ENCODE results near the gene OPALIN. TPM values are rescaled to one million over a fixed set of nuclear protein-coding genes. Genes with fewer than 3 reads are reported as not detected.

OPALIN gene
- polyA plus RNA-seq, 1 donor from 2014 or later, result not detected

- no peaks in the 10 kb centered on the region for H4K20me1 ChIP-seq (ENCODE audit: insufficient read depth)
- no peaks in the 10 kb centered on the region for H3K27me3 ChIP-seq (ENCODE audit: insufficient read depth, low read depth, low read length)
- H3K36me3 ChIP-seq (ENCODE audit: insufficient read depth, low read length), result no peaks in the 10 kb centered on the region
- TF ChIP-seq CTCF (IDR thresholded peaks at IDR 0.05; ENCODE audit: poor library complexity, severe bottlenecking) (no peak), REST (IDR thresholded peaks at IDR 0.05; ENCODE audit: borderline replicate concordance) (no peak), RAD21 (conservative IDR thresholded peaks at IDR 0.05) (no peak), EP300 (conservative IDR thresholded peaks at IDR 0.05; ENCODE audit: poor library complexity, severe bottlenecking) (no peak), TAF1 (IDR thresholded peaks at IDR 0.05; ENCODE audit: low read depth) (no peak), POLR2AphosphoS5 (IDR thresholded peaks at IDR 0.05) (no peak), EZH2 (IDR thresholded peaks at IDR 0.05; ENCODE audit: borderline replicate concordance, insufficient read depth, low read length, poor library complexity, severe bottlenecking) (no peak), SMC3 (conservative IDR thresholded peaks at IDR 0.05; ENCODE audit: poor library complexity) (no peak), MXI1 (conservative IDR thresholded peaks at IDR 0.05; ENCODE audit: poor library complexity, severe bottlenecking) (no peak)
- no peak overlapping the region for H3K4me3 ChIP-seq (ENCODE audit: low read length)
- no peak overlapping the region for H3K4me2 ChIP-seq (ENCODE audit: low read length)
- no peak overlapping the region for H2AFZ ChIP-seq (ENCODE audit: low read depth, low read length)
- H3K9ac ChIP-seq (ENCODE audit: low read length), result no peak overlapping the region
- no peaks in the 10 kb centered on the region for H3K9me2 ChIP-seq (ENCODE audit: insufficient read depth, low read length)
- no peaks in the 10 kb centered on the region for H3K9me3 ChIP-seq (ENCODE audit: low read length)
- H3K79me2 ChIP-seq (replicated peaks; ENCODE audit: insufficient read depth, low read length), result no peaks in the 10 kb centered on the region
- no peaks in the 10 kb centered on the region for H3F3A ChIP-seq (ENCODE audit: insufficient read depth, low read length, poor library complexity, severe bottlenecking)
- H3K27ac ChIP-seq (ENCODE audit: low read length), result no peak overlapping the region
Measured at GRCh38 chr10:96366508-96366907, 7.7 kb upstream of the OPALIN start.

GRCh38 chr10:96365571-96365970 is 6.8 kb upstream of the OPALIN start:
- no peaks in the 10 kb centered on the region for H3K27me3 ChIP-seq (ENCODE audit: insufficient read depth, low read depth, low read length)
- H3K9me3 ChIP-seq (ENCODE audit: low read length), result no peaks in the 10 kb centered on the region
- H3K36me3 ChIP-seq (ENCODE audit: insufficient read depth, low read length), result no peaks in the 10 kb centered on the region
- no peak overlapping the region for H3K4me3 ChIP-seq (ENCODE audit: low read length)
- no peaks in the 10 kb centered on the region for H4K20me1 ChIP-seq (ENCODE audit: insufficient read depth)
- no peak overlapping the region for H3K9ac ChIP-seq (ENCODE audit: low read length)
- H3K9me2 ChIP-seq (ENCODE audit: insufficient read depth, low read length), result no peaks in the 10 kb centered on the region
- no peaks in the 10 kb centered on the region for H3F3A ChIP-seq (ENCODE audit: insufficient read depth, low read length, poor library complexity, severe bottlenecking)
- H3K27ac ChIP-seq (ENCODE audit: low read length), result no peak overlapping the region
- H3K4me2 ChIP-seq (ENCODE audit: low read length), result no peak overlapping the region
- no peak overlapping the region for H2AFZ ChIP-seq (ENCODE audit: low read depth, low read length)
- no peaks in the 10 kb centered on the region for H3K79me2 ChIP-seq (replicated peaks; ENCODE audit: insufficient read depth, low read length)
- TF ChIP-seq REST (IDR thresholded peaks at IDR 0.05; ENCODE audit: borderline replicate concordance), result no peak
- no peak for TF ChIP-seq MXI1 (conservative IDR thresholded peaks at IDR 0.05; ENCODE audit: poor library complexity, severe bottlenecking)
- TF ChIP-seq POLR2AphosphoS5 (IDR thresholded peaks at IDR 0.05), result no peak
- TF ChIP-seq EP300 (conservative IDR thresholded peaks at IDR 0.05; ENCODE audit: poor library complexity, severe bottlenecking), result no peak
- TF ChIP-seq EZH2 (IDR thresholded peaks at IDR 0.05; ENCODE audit: borderline replicate concordance, insufficient read depth, low read length, poor library complexity, severe bottlenecking), result no peak
- TF ChIP-seq TAF1 (IDR thresholded peaks at IDR 0.05; ENCODE audit: low read depth), result no peak
- TF ChIP-seq RAD21 (conservative IDR thresholded peaks at IDR 0.05), result no peak
- no peak for TF ChIP-seq CTCF (IDR thresholded peaks at IDR 0.05; ENCODE audit: poor library complexity, severe bottlenecking)
- no peak for TF ChIP-seq SMC3 (conservative IDR thresholded peaks at IDR 0.05; ENCODE audit: poor library complexity)
